A673 (cell line): ENCODE data around the gene CEP192. TPM values are rescaled to one million over a fixed set of nuclear protein-coding genes. Genes with fewer than 3 reads are reported as not detected.

ENCODE experiments used
- BruUV-seq: library from RNA; stranded (reverse); fragments of 400-500 nt; replicated peaks from 2 replicates; lab custom pipeline; 2021; lab: Mats Ljungman, UMichigan
- CTCF ChIA-PET: fragments of 300-600 bp; sonication (Branson Sonifier 250); formaldehyde crosslinking; loops from one replicate; lab custom pipeline; 2022; ENCODE audit warnings: antibody characterized with exemption; lab: Charles Lee
- POLR2A ChIA-PET: fragments of 300-600 bp; sonication (Branson Sonifier 250); formaldehyde crosslinking; loops from one replicate; lab custom pipeline; 2022; ENCODE audit warnings: antibody characterized with exemption; ENCODE audit not compliant: low non-redundant PET; lab: Charles Lee
- DNase-seq: peaks from one replicate; pipeline ENCODE4 v3.0.0-alpha.2; 2015; ENCODE audit warnings: low spot score
- H3K27ac ChIP-seq: fragments of 200-600 bp; sonication (generic); 2 replicates; pipeline ENCODE4 v1.5.1; 2016; ENCODE audit warnings: mixed run types, low read depth, mild to moderate bottlenecking, mixed read lengths, antibody characterized with exemption, low read length; ENCODE audit not compliant: poor library complexity, severe bottlenecking
- H3K27me3 ChIP-seq: fragments of 200-600 bp; sonication (generic); replicated peaks from 2 replicates; pipeline ENCODE4 v1.6.1; 2017; ENCODE audit warnings: mixed run types, low read depth, mild to moderate bottlenecking, mixed read lengths, antibody characterized with exemption, low read length; ENCODE audit not compliant: insufficient read depth, poor library complexity
- H3K36me3 ChIP-seq: fragments of 200-600 bp; sonication (generic); 2 replicates; pipeline ENCODE4 v1.6.1; 2016; ENCODE audit warnings: mixed run types, mild to moderate bottlenecking, mixed read lengths, antibody characterized with exemption, low read length; ENCODE audit not compliant: insufficient read depth, poor library complexity, severe bottlenecking
- H3K4me1 ChIP-seq: fragments of 200-600 bp; sonication (generic); 2 replicates; pipeline ENCODE4 v1.6.1; 2017; ENCODE audit warnings: mixed run types, mild to moderate bottlenecking, mixed read lengths, antibody characterized with exemption, low read length; ENCODE audit not compliant: insufficient read depth, poor library complexity, severe bottlenecking
- H3K4me3 ChIP-seq: fragments of 200-600 bp; sonication (generic); 2 replicates; pipeline ENCODE4 v1.5.1; 2016; ENCODE audit warnings: low read depth, mixed run types, mild to moderate bottlenecking, mixed read lengths, low read length; ENCODE audit not compliant: poor library complexity, severe bottlenecking
- H3K9me3 ChIP-seq: fragments of 200-600 bp; sonication (generic); 2 replicates; pipeline ENCODE4 v1.6.1; 2016; ENCODE audit warnings: mixed run types, low read depth, mild to moderate bottlenecking, mixed read lengths, antibody characterized with exemption, low read length; ENCODE audit not compliant: poor library complexity, severe bottlenecking
- EZH2 ChIP-seq: fragments of 200-600 bp; sonication (generic); IDR thresholded peaks from 2 replicates; pipeline ENCODE4 v1.6.1; 2017; ENCODE audit warnings: borderline replicate concordance, low read depth, mild to moderate bottlenecking, mixed read lengths, antibody characterized with exemption, low read length; ENCODE audit not compliant: poor library complexity, severe bottlenecking
- intact Hi-C: fragments of 100-400 bp; cut with micrococcal nuclease; formaldehyde crosslinking; loops from one replicate; pipeline ENCODE4 v1.10.0; 2022; ENCODE audit not compliant: unreplicated experiment
- total RNA-seq: library from RNA; stranded (reverse); gene quantifications from 2 replicates; pipeline ENCODE4 v1.2.3, GENCODE V29; 2021
- TF ChIP-seq, protein P1 (sequence below): fragments of 300-800, 200-600 bp; sonication (generic); conservative IDR thresholded peaks from 2 replicates; pipeline ENCODE4 v1.5.1; 2017; ENCODE audit warnings: low read depth, mild to moderate bottlenecking, antibody characterized with exemption, low read length, moderate library complexity, mixed read lengths

Gene CEP192
- total RNA-seq, 1 experiment from 2014 or later: 46.4 TPM

DNA sequence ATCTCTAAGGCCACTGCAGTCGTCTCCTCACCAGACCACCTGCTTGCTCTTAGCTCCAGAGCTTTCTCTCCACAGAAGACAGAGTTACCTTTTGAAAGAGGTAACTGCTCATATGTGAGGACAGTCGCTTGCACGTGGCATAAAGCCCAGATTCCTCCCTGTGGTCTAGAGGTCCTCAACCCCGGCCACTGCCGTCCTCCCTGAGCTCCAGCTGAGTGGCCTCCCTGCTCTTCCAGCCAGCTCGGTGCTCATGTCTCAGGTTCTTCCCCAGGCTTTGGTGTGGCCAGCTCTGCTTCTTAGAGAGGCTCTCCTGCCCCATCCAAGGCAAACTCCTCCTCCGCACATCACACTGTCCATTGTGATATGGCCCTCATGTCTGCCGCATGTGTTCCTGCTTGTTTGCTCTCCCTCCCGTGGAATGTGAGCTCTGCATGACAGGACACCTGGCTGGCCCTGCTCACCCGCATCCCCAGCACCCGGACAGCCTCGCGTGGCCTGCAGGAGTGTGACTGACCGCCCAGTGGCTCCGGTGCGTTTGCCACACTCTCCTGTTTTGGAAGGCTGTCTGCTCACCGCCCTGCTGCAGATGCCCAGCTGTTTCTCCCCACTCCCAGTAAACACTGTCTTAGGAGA is 135.9 kb downstream of the CEP192 start:
- no peaks in the 10 kb centered on the region for H3K4me1 ChIP-seq
- no peak overlapping the region for H3K27ac ChIP-seq
- no peak for TF ChIP-seq EZH2
- TF ChIP-seq, protein P1, sequence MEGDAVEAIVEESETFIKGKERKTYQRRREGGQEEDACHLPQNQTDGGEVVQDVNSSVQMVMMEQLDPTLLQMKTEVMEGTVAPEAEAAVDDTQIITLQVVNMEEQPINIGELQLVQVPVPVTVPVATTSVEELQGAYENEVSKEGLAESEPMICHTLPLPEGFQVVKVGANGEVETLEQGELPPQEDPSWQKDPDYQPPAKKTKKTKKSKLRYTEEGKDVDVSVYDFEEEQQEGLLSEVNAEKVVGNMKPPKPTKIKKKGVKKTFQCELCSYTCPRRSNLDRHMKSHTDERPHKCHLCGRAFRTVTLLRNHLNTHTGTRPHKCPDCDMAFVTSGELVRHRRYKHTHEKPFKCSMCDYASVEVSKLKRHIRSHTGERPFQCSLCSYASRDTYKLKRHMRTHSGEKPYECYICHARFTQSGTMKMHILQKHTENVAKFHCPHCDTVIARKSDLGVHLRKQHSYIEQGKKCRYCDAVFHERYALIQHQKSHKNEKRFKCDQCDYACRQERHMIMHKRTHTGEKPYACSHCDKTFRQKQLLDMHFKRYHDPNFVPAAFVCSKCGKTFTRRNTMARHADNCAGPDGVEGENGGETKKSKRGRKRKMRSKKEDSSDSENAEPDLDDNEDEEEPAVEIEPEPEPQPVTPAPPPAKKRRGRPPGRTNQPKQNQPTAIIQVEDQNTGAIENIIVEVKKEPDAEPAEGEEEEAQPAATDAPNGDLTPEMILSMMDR: no peak
- no peak overlapping the region for H3K4me3 ChIP-seq
- H3K9me3 ChIP-seq: no peaks in the 10 kb centered on the region
- intact Hi-C loops: no loop called here
- H3K36me3 ChIP-seq: no peaks in the 10 kb centered on the region
- DNase-seq: no peak
- H3K27me3 ChIP-seq: no peaks in the 10 kb centered on the region
- BruUV-seq: no TSS peak
- ChIA-PET CTCF (no interaction called here), POLR2A (interaction anchor here (0.7 kb wide), 1 partner anchor 9 kb away, joined by 3 read pairs; no protein-coding TSS in a partner anchor)

DNA sequence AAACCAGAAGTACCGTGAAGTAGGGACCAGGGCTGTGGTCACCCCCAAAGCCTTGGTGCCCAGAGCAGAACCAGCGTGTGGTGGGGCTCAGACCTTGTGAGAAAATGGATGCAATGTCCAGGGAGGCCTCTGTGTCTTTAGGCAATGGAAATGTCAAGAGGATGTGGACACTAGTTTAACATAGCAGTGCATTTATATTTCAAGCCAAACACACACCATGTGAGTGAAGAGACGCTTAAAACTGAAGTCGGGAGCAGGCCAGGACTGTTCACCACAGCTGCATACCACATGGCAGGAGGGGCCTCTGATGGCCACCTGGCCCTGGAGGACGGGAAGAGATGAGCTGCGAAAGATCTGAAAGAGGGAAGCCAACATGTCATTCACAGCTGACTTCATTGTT is 140.1 kb downstream of the CEP192 start:
- H3K9me3 ChIP-seq: no peaks in the 10 kb centered on the region
- ChIA-PET POLR2A (no interaction called here), CTCF (no interaction called here)
- H3K36me3 ChIP-seq: no peaks in the 10 kb centered on the region
- H3K27me3 ChIP-seq: no peaks in the 10 kb centered on the region
- H3K4me3 ChIP-seq: no peak overlapping the region
- intact Hi-C loops: no loop called here
- no peak for DNase-seq
- no peak for TF ChIP-seq EZH2
- TF ChIP-seq, protein P1: no peak
- BruUV-seq: no TSS peak
- H3K27ac ChIP-seq: no peak overlapping the region
- H3K4me1 ChIP-seq: peaks cover under 1% of the 10 kb centered on the region

DNA sequence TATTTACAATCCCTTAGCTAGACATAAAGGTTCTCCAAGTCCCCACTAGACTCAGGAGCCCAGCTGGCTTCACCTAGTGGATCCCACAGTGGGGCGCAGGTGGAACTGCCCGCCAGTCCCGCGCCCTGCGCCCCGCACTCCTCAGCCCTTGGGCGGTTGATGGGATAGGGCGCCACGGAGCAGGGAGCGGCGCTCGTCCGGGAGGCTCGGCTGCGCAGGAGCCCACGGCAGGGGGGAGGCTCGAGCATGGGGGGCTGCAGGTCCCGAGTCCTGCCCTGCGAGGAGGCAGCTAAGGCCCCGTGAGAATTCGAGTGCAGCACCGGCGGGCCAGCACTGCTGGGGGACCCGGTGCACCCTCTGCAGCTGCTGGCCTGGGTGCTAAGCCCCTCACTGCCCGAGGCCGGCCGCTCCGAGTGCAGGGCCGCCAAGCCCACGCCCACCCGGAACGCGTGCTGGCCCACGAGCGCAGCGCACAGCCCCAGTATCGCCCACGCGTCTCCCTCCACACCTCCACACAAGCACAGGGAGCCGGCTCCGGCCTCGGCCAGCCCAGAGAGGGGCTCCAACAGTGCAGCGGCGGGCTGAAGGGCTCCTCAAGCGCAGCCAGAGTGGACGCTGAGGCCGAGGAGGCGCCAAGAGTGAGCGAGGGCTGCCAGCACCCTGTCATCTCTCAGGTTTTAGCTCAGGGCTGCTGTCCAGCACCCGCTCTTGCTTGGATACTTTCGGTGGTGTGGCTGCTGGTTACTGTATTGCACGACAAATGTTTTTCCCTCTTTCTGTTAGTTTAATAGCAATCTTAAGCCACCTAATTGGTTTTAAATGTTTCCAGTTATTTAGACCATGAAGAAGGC is 143.6 kb downstream of the CEP192 start:
- DNase-seq: no peak
- intact Hi-C loops: no loop called here
- no TSS peak for BruUV-seq
- TF ChIP-seq, protein P1: no peak
- no peak for TF ChIP-seq EZH2
- Histone ChIP-seq H3K36me3 (no peaks in the 10 kb centered on the region), H3K9me3 (no peaks in the 10 kb centered on the region), H3K4me1 (peaks cover 10% of the 10 kb centered on the region), H3K27ac (no peak overlapping the region), H3K4me3 (no peak overlapping the region), H3K27me3 (no peaks in the 10 kb centered on the region)
- ChIA-PET CTCF (no interaction called here), POLR2A (no interaction called here)
